ENCODE data around the gene TMEM63B. TPM values are rescaled to one million over a fixed set of nuclear protein-coding genes. Genes with fewer than 3 reads are reported as not detected.
"Not testable (repeated sequence)": the region's sequence is repeated elsewhere in the genome, so short reads cannot be mapped to it uniquely, and the experiment has no call there.

Gene TMEM63B
- total and polyA plus RNA-seq, 2 experiments from 2014 or later: 51.7 to 52.4 TPM

- Histone ChIP-seq H3K9me3 (ENCODE audit: low read depth) (no peaks in the 10 kb centered on the region), H3K4me1 (ENCODE audit: low read depth) (no peaks in the 10 kb centered on the region), H3K4me3 (no peak overlapping the region), H3K27me3 (no peaks in the 10 kb centered on the region), H3K36me3 (no peaks in the 10 kb centered on the region), H3K27ac (no peak overlapping the region)
- DNase-seq (ENCODE audit: low read depth in 1 of 2, low spot score in 1 of 2): no peak
- TF ChIP-seq CTCF (IDR thresholded peaks at IDR 0.05; ENCODE audit: low read depth, low read length): no peak
Observed at GRCh38 chr6:44193307-44193910, 66.1 kb downstream of the TMEM63B start.

DNA sequence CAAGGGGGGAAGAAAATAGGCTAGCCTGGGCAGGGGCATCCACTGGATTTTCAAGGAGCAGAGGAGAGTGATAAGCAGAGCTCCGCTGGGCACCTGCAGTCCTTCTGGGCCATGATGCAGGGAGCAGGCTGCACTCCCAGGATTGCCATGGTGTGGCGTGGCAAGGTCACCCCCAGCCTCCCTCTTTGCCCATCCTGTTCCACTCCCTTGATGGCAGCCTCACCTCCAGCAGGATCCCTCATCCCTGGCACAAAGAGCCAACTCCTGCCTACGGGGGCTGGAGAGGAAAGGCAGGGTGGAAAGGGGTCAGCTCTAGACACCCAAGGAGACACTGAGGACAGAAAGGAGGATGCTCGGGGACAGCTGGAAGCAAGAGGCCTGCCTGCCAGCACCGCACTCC, 67.0 kb downstream of the TMEM63B start:
- no peaks in the 10 kb centered on the region for H3K36me3 ChIP-seq
- no peak overlapping the region for H3K27ac ChIP-seq
- no peaks in the 10 kb centered on the region for H3K4me1 ChIP-seq (ENCODE audit: low read depth)
- no peak for TF ChIP-seq CTCF (IDR thresholded peaks at IDR 0.05; ENCODE audit: low read depth, low read length)
- no peaks in the 10 kb centered on the region for H3K9me3 ChIP-seq (ENCODE audit: low read depth)
- H3K4me3 ChIP-seq: no peak overlapping the region
- H3K27me3 ChIP-seq: no peaks in the 10 kb centered on the region
- no peak for DNase-seq (ENCODE audit: low read depth in 1 of 2, low spot score in 1 of 2)

DNA sequence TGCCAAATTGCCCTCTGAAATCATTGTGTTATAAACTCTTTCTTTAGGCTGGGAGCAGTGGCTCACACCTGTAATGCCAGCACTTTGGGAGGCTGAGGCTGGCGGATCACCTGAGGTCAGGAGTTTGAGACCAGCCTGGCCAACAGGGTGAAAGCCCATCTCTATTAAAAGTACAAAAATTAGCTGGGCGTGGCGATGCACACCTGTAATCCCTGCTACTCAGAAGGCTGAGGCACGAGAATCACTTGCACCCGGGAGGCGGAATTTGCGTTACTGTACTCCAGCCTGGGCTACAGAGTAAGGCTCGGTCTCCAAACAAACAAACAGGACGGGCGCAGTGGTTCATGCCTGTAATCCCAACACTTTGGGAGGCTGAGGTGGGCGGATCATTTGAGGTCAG, 69.0 kb downstream of the TMEM63B start:
- H3K4me1 ChIP-seq (ENCODE audit: low read depth); H3K27me3 ChIP-seq; H3K4me3 ChIP-seq; H3K36me3 ChIP-seq; DNase-seq (ENCODE audit: low read depth in 1 of 2, low spot score in 1 of 2); H3K9me3 ChIP-seq (ENCODE audit: low read depth); H3K27ac ChIP-seq: not testable (repeated sequence)

GRCh38 chr6:44198684-44199083, 71.3 kb downstream of the TMEM63B start:
- no peaks in the 10 kb centered on the region for H3K4me1 ChIP-seq (ENCODE audit: low read depth)
- TF ChIP-seq CTCF (IDR thresholded peaks at IDR 0.05; ENCODE audit: low read depth, low read length): no peak
- no peaks in the 10 kb centered on the region for H3K27me3 ChIP-seq
- H3K36me3 ChIP-seq: no peaks in the 10 kb centered on the region
- no peaks in the 10 kb centered on the region for H3K9me3 ChIP-seq (ENCODE audit: low read depth)
- H3K4me3 ChIP-seq: no peak overlapping the region
- DNase-seq (ENCODE audit: low read depth in 1 of 2, low spot score in 1 of 2): no peak
- no peak overlapping the region for H3K27ac ChIP-seq

GRCh38 chr6:44199883-44200282, 72.5 kb downstream of the TMEM63B start:
- Histone ChIP-seq H3K36me3 (no peaks in the 10 kb centered on the region), H3K27me3 (no peaks in the 10 kb centered on the region), H3K9me3 (ENCODE audit: low read depth) (no peaks in the 10 kb centered on the region), H3K4me3 (no peak overlapping the region), H3K27ac (no peak overlapping the region), H3K4me1 (ENCODE audit: low read depth) (no peaks in the 10 kb centered on the region)
- no peak for DNase-seq (ENCODE audit: low read depth in 1 of 2, low spot score in 1 of 2)
- TF ChIP-seq CTCF (IDR thresholded peaks at IDR 0.05; ENCODE audit: low read depth, low read length): no peak

GRCh38 chr6:44201200-44201599, 73.8 kb downstream of the TMEM63B start:
- H3K27me3 ChIP-seq: no peaks in the 10 kb centered on the region
- H3K27ac ChIP-seq: no peak overlapping the region
- H3K36me3 ChIP-seq: no peaks in the 10 kb centered on the region
- no peak overlapping the region for H3K4me3 ChIP-seq
- no peaks in the 10 kb centered on the region for H3K9me3 ChIP-seq (ENCODE audit: low read depth)
- H3K4me1 ChIP-seq (ENCODE audit: low read depth): no peaks in the 10 kb centered on the region
- DNase-seq (ENCODE audit: low read depth in 1 of 2, low spot score in 1 of 2): no peak
- no peak for TF ChIP-seq CTCF (IDR thresholded peaks at IDR 0.05; ENCODE audit: low read depth, low read length)
